ENCODE results near the gene ZNF892. TPM values are rescaled to one million over a fixed set of nuclear protein-coding genes. Genes with fewer than 3 reads are reported as not detected.
A peak's percentile ranks its signal among the peaks of the same experiment; 100 is the strongest.

ZNF892 gene
- total and polyA plus RNA-seq, 2 of the 13 experiments (the other 11 are each of a cell fraction or from before 2014, with no cell fraction given): not detected

GRCh38 chr2:95231723-95232122 lies 24.4 kb downstream of the ZNF892 start (continued):
- peak; percentile 92 for TF ChIP-seq CTCF (CRISPR knock-in tag; IDR thresholded peaks at IDR 0.05)
- peak in 1 of 2 experiments; percentile 58; a peak in 1 of 4 replicates for TF ChIP-seq ATF4 (CRISPR knock-in tag; IDR thresholded peaks at IDR 0.05)
- peak; percentile 92 for TF ChIP-seq SKI (IDR thresholded peaks at IDR 0.05; ENCODE audit: partially characterized antibody)
- peak; percentile 50; the same call in 1 of the 2 replicates for TF ChIP-seq IRF2 (CRISPR knock-in tag; IDR thresholded peaks at IDR 0.05)
- peak; percentile 53; the same call in 1 of the 2 replicates for TF ChIP-seq NR2C2 (CRISPR knock-in tag; IDR thresholded peaks at IDR 0.05; ENCODE audit: borderline replicate concordance)
- TF ChIP-seq SAP130 (CRISPR knock-in tag; IDR thresholded peaks at IDR 0.05; ENCODE audit: low read depth): peak; percentile 35; the same call in 1 of the 2 replicates
- TF ChIP-seq MZF1 (CRISPR knock-in tag; IDR thresholded peaks at IDR 0.05; ENCODE audit: borderline replicate concordance): no peak
- TF ChIP-seq TFDP1 (CRISPR knock-in tag; IDR thresholded peaks at IDR 0.05; ENCODE audit: borderline replicate concordance): no peak
- TF ChIP-seq HNRNPL (IDR thresholded peaks at IDR 0.05; ENCODE audit: low read depth, low read length): no peak
- no peak for TF ChIP-seq ZNF768 (CRISPR knock-in tag; IDR thresholded peaks at IDR 0.05)
- peak; percentile 94 for TF ChIP-seq SMC3 (IDR thresholded peaks at IDR 0.05; ENCODE audit: low read length)
- TF ChIP-seq SALL1 (CRISPR knock-in tag; IDR thresholded peaks at IDR 0.05): peak; percentile 79
- TF ChIP-seq CEBPB (IDR thresholded peaks at IDR 0.05; ENCODE audit: borderline replicate concordance, low read depth, low read length): peak; percentile 91
- peak; percentile 78; the same call in 1 of the 2 replicates for TF ChIP-seq FOSL1 (CRISPR knock-in tag; IDR thresholded peaks at IDR 0.05; ENCODE audit: borderline replicate concordance)
- peak; percentile 68; the same call in 1 of the 2 replicates for TF ChIP-seq AHDC1 (CRISPR knock-in tag; IDR thresholded peaks at IDR 0.05; ENCODE audit: borderline replicate concordance)
- TF ChIP-seq KLF16 (CRISPR knock-in tag; IDR thresholded peaks at IDR 0.05): peak in 1 of 2 experiments; percentile 68; a peak in 2 of 4 replicates
- no peak for TF ChIP-seq ATRX (CRISPR knock-in tag; IDR thresholded peaks at IDR 0.05; ENCODE audit: borderline replicate concordance)
- no peak for TF ChIP-seq ASH2L (IDR thresholded peaks at IDR 0.05; ENCODE audit: insufficient read length, low read depth, low read length)
- TF ChIP-seq FOXO1 (CRISPR knock-in tag; IDR thresholded peaks at IDR 0.05): no peak
